Activated CD8-positive, alpha-beta T cell treated with anti-CD3 and anti-CD28 coated beads for 36 hours (primary cell): ENCODE data around the gene ARPC1A. TPM values are rescaled to one million over a fixed set of nuclear protein-coding genes. Genes with fewer than 3 reads are reported as not detected.

Experiments
- ATAC-seq: fragments of 200-7000 bp; cut with Tn5 transposase; one replicate; pipeline ENCODE4 v1.10.0; 2021; ENCODE audit warnings: mild to moderate bottlenecking, moderate library complexity
- CTCF ChIA-PET: fragments of 350-600 bp; sonication (Branson Sonifier 250); formaldehyde crosslinking; loops from one replicate; lab custom pipeline; 2021; ENCODE audit warnings: antibody characterized with exemption; lab: Charles Lee
- POLR2A ChIA-PET: fragments of 350-600 bp; sonication (Branson Sonifier 250); formaldehyde crosslinking; loops from one replicate; lab custom pipeline; 2021; ENCODE audit warnings: antibody characterized with exemption; lab: Charles Lee
- DNase-seq: peaks from one replicate; pipeline ENCODE4 v3.0.0-alpha.2; 2020
- H3K27ac Mint-ChIP-seq: one replicate; pipeline ENCODE4 v1.8.0; 2021; ENCODE audit warnings: mild to moderate bottlenecking, mixed read lengths
- H3K27me3 Mint-ChIP-seq: one replicate; pipeline ENCODE4 v1.8.0; 2021; ENCODE audit warnings: mixed read lengths
- H3K36me3 Mint-ChIP-seq: one replicate; pipeline ENCODE4 v1.8.0; 2021; ENCODE audit warnings: low read depth, mixed read lengths
- H3K4me1 Mint-ChIP-seq: one replicate; pipeline ENCODE4 v1.8.0; 2021; ENCODE audit warnings: low read depth, mixed read lengths
- H3K4me3 Mint-ChIP-seq: one replicate; pipeline ENCODE4 v1.8.0; 2021; ENCODE audit warnings: mild to moderate bottlenecking, moderate library complexity, mixed read lengths
- H3K9me3 Mint-ChIP-seq: one replicate; pipeline ENCODE4 v1.8.0; 2021; ENCODE audit warnings: mixed read lengths
- intact Hi-C: fragments of 100-400 bp; cut with micrococcal nuclease; formaldehyde crosslinking; loops from one replicate; pipeline ENCODE4 v1.10.0; 2022
- total RNA-seq, 2 experiments: library from RNA; stranded (reverse); gene quantifications; one replicate each; pipeline ENCODE4 v1.2.3, GENCODE V29; 2021
- TF ChIP-seq, protein P1 (sequence below): fragments of 200-600 bp; IDR thresholded peaks from one replicate; pipeline ENCODE4 v1.8.0; 2022; ENCODE audit warnings: antibody characterized with exemption, mild to moderate bottlenecking

ARPC1A gene
- total RNA-seq, 2 experiments from 2014 or later = 45.4 to 45.8 TPM

- peaks cover 22% of the 10 kb centered on the region for H3K4me1 Mint-ChIP-seq
- ChIA-PET CTCF (no interaction called here), POLR2A (interaction anchor here (0.6 to 5.1 kb wide), 7 partner anchors 8 to 23 kb away, joined by 3 to 58 read pairs (median 5); partner anchors contain the start of genes BUD31 and PDAP1)
- no peak for DNase-seq
- peak overlapping the region; percentile 48 for H3K27ac Mint-ChIP-seq
- TF ChIP-seq, protein P1, sequence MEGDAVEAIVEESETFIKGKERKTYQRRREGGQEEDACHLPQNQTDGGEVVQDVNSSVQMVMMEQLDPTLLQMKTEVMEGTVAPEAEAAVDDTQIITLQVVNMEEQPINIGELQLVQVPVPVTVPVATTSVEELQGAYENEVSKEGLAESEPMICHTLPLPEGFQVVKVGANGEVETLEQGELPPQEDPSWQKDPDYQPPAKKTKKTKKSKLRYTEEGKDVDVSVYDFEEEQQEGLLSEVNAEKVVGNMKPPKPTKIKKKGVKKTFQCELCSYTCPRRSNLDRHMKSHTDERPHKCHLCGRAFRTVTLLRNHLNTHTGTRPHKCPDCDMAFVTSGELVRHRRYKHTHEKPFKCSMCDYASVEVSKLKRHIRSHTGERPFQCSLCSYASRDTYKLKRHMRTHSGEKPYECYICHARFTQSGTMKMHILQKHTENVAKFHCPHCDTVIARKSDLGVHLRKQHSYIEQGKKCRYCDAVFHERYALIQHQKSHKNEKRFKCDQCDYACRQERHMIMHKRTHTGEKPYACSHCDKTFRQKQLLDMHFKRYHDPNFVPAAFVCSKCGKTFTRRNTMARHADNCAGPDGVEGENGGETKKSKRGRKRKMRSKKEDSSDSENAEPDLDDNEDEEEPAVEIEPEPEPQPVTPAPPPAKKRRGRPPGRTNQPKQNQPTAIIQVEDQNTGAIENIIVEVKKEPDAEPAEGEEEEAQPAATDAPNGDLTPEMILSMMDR = no peak
- no peak for ATAC-seq
- H3K27me3 Mint-ChIP-seq = no peaks in the 10 kb centered on the region
- H3K4me3 Mint-ChIP-seq = no peak overlapping the region
- H3K9me3 Mint-ChIP-seq = no peaks in the 10 kb centered on the region
- peaks cover 53% of the 10 kb centered on the region for H3K36me3 Mint-ChIP-seq
- intact Hi-C loops = no loop called here
Observed at GRCh38 chr7:99399597-99399996, 73.9 kb downstream of the ARPC1A start.

GRCh38 chr7:99402854-99403253 is 77.2 kb downstream of the ARPC1A start:
- no peaks in the 10 kb centered on the region for H3K9me3 Mint-ChIP-seq
- DNase-seq = no peak
- no peak for ATAC-seq
- TF ChIP-seq, protein P1 = no peak
- CTCF ChIA-PET = no interaction called here
- peaks cover 35% of the 10 kb centered on the region for H3K4me1 Mint-ChIP-seq
- H3K27ac Mint-ChIP-seq = peak overlapping the region; percentile 11
- POLR2A ChIA-PET = interaction anchor here (1.1 to 3.1 kb wide), 3 partner anchors 9 to 22 kb away, joined by 3 to 17 read pairs (median 3); no protein-coding TSS in a partner anchor
- intact Hi-C loops = no loop called here
- H3K27me3 Mint-ChIP-seq = no peaks in the 10 kb centered on the region
- H3K36me3 Mint-ChIP-seq = peaks cover 45% of the 10 kb centered on the region
- no peak overlapping the region for H3K4me3 Mint-ChIP-seq

DNA sequence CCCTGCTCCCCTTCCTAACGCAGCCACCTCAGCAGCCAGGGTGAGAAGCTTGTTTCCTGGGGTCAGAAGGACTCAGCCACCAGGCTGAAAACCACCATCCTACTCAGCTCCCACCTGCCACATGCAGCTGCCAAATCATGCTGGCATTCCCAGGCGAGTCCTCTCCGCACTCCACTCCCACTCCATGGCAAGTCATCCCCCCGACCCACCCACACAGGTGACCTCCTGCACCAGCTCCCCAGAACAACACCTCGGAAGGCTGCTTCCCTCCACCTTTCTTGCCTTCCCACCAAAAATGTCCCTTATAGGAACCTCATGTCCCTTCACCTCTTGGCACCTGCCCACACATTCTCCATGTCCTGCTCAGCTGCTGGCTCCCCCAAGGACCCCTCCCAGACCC is 78.1 kb downstream of the ARPC1A start:
- CTCF ChIA-PET = no interaction called here
- Mint-ChIP-seq H3K36me3 (peaks cover 39% of the 10 kb centered on the region), H3K9me3 (no peaks in the 10 kb centered on the region), H3K27ac (peak overlapping the region; percentile 75), H3K4me3 (no peak overlapping the region), H3K27me3 (no peaks in the 10 kb centered on the region), H3K4me1 (peaks cover 33% of the 10 kb centered on the region)
- ATAC-seq (no peak), DNase-seq (no peak)
- TF ChIP-seq, protein P1 = no peak
- POLR2A ChIA-PET = interaction anchor here (0.9 to 3.1 kb wide), 4 partner anchors 10 to 23 kb away, joined by 3 to 17 read pairs (median 3); no protein-coding TSS in a partner anchor
- intact Hi-C loops = no loop called here

DNA sequence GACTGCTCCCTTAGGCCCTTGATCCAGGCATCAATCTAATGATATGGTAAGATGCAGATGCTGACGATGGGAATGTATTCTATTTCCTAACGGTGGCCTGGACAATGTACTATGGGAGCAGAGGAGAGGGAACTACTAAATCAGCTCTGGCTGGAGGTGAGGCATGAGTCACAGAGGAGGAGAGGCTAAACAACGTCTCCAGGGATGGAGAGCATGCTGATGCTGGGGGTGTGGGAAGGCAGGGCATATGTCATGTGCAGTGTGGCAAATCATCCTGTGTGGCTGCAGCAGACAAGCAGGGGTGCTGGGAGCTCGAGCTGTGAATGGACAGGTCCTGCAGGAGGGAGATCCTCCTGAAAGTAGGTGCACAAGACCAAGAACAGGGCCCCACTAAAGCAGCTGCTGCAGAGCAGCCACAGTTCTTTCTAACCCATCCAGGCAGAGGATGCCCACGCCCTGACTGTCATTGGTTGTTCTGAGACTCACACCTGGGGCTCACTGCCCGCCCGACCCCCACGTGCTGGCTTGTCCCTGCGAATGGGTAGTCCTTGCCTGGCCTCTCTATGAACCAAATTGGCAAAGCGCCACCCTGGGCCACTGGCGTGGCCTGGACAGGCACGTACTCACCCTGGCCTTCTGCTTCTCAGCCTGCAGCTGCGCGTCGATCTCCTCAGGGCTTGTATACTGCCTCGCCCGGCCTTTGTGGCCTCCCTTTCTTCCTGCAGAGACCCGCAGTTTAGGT is 78.7 kb downstream of the ARPC1A start:
- ChIA-PET CTCF (interaction anchor here (1.0 kb wide), 1 partner anchor 10 kb away, joined by 3 read pairs; no protein-coding TSS in a partner anchor), POLR2A (interaction anchor here (0.9 to 3.1 kb wide), 5 partner anchors 11 to 78 kb away, joined by 3 to 17 read pairs (median 3); no protein-coding TSS in a partner anchor)
- no peak overlapping the region for H3K4me3 Mint-ChIP-seq
- peak overlapping the region; percentile 75 for H3K27ac Mint-ChIP-seq
- intact Hi-C loops = no loop called here
- no peaks in the 10 kb centered on the region for H3K27me3 Mint-ChIP-seq
- no peaks in the 10 kb centered on the region for H3K9me3 Mint-ChIP-seq
- peaks cover 37% of the 10 kb centered on the region for H3K36me3 Mint-ChIP-seq
- TF ChIP-seq, protein P1 = no peak
- ATAC-seq (no peak), DNase-seq (no peak)
- H3K4me1 Mint-ChIP-seq = peaks cover 31% of the 10 kb centered on the region

DNA sequence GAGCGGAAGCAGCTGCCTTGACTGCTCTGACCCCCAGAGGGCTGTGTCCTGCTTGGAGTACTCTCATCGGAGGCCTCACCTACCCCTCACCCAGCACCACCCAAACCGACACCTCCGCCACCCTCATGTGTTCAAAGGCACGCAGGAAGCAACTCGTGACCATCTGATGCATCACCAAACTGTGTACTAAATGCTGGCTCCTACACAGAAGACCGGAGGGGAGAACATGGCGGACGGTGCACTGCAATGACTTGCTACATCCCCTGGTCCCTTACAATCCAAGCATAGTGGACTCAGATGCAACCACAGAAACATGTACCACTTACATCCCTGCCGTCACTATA is 79.3 kb downstream of the ARPC1A start:
- ATAC-seq = no peak

More for the DNA sequence above, 79.3 kb downstream of the ARPC1A start:
- peak overlapping the region; percentile 43 for H3K27ac Mint-ChIP-seq
- H3K36me3 Mint-ChIP-seq = peaks cover 36% of the 10 kb centered on the region
- no peak for DNase-seq
- no peaks in the 10 kb centered on the region for H3K9me3 Mint-ChIP-seq
- ChIA-PET POLR2A (interaction anchor here (1.1 to 3.1 kb wide), 3 partner anchors 11 to 78 kb away, joined by 3 to 17 read pairs (median 3); no protein-coding TSS in a partner anchor), CTCF (interaction anchor here (1.0 kb wide), 1 partner anchor 11 kb away, joined by 3 read pairs; no protein-coding TSS in a partner anchor)
- H3K4me1 Mint-ChIP-seq = peaks cover 34% of the 10 kb centered on the region
- intact Hi-C loops = no loop called here
- no peaks in the 10 kb centered on the region for H3K27me3 Mint-ChIP-seq
- H3K4me3 Mint-ChIP-seq = no peak overlapping the region
- TF ChIP-seq, protein P1 = no peak
